ENCODE measurements around the gene LRRC8B. TPM values are rescaled to one million over a fixed set of nuclear protein-coding genes. Genes with fewer than 3 reads are reported as not detected.

Gene LRRC8B
- polyA plus RNA-seq, 1 of the 3 experiments (the other 2 are of a cell fraction) = 3.7 TPM

- peaks cover 3 to 20% of the 10 kb centered on the region in 2 experiments; a peak in 3 of 4 replicates for H3K4me1 ChIP-seq (ENCODE audit: control insufficient read depth in 1 of 2, insufficient read depth in 2 of 2, low read depth in 1 of 2, low read length in 1 of 2)
- POLR2A ChIA-PET = no interaction called here
- WGBS (ENCODE audit: low lambda C conversion rate) = 94% methylated on average over 3 of the region's 3 CpGs
Measured at GRCh38 chr1:89606227-89606980, 81.8 kb downstream of the LRRC8B start.

GRCh38 chr1:89607156-89607555 lies 82.5 kb downstream of the LRRC8B start:
- Histone ChIP-seq H3K4me2 (no peak overlapping the region), H3K9me2 (no peaks in the 10 kb centered on the region), H3K9me3 (no peaks in the 10 kb centered on the region), H3K36me3 (replicated peaks in 1 of 2; ENCODE audit: control insufficient read depth in 1 of 2, insufficient read depth in 2 of 2, low read length in 1 of 2) (no peaks in the 10 kb centered on the region), H3K4me3 (ENCODE audit: low read depth in 2 of 2, low read length in 1 of 2) (no peak overlapping the region), H2AFZ (ENCODE audit: low read depth) (no peak overlapping the region), H3K4me1 (ENCODE audit: control insufficient read depth in 1 of 2, insufficient read depth in 2 of 2, low read depth in 1 of 2, low read length in 1 of 2) (peaks cover 3 to 20% of the 10 kb centered on the region in 2 experiments; a peak in 3 of 4 replicates), H3K9ac (no peak overlapping the region), H3K79me2 (ENCODE audit: insufficient read depth) (no peaks in the 10 kb centered on the region), H4K20me1 (ENCODE audit: insufficient read depth) (no peaks in the 10 kb centered on the region), H3K27me3 (ENCODE audit: insufficient read depth) (no peaks in the 10 kb centered on the region), H3F3A (replicated peaks; ENCODE audit: insufficient read depth) (no peaks in the 10 kb centered on the region), H3K27ac (ENCODE audit: low read depth in 2 of 2, low read length in 1 of 2) (no peak overlapping the region)
- WGBS (ENCODE audit: low lambda C conversion rate) = 84% methylated on average over 2 of the region's 2 CpGs
- POLR2A ChIA-PET = no interaction called here
- DNase-seq = no peak
- CTCF ChIA-PET = interaction anchor here (1.1 to 5.5 kb wide), 5 partner anchors 8 to 173 kb away, joined by 4 to 43 read pairs (median 4); partner anchors contain the start of gene LRRC8C
- TF ChIP-seq EZH2phosphoT487 (IDR thresholded peaks at IDR 0.05; ENCODE audit: borderline replicate concordance, low read depth) = no peak
- peak; percentile 45; the same call in 1 of the 2 replicates for TF ChIP-seq GATA2 (CRISPR knock-in tag; IDR thresholded peaks at IDR 0.05)
- no peak for TF ChIP-seq SMC3 (IDR thresholded peaks at IDR 0.05; ENCODE audit: low read depth, low read length)
- TF ChIP-seq FOXJ3 (CRISPR knock-in tag; IDR thresholded peaks at IDR 0.05) = no peak

More at GRCh38 chr1:89606227-89606980, 81.8 kb downstream of the LRRC8B start:
- Histone ChIP-seq H3K27ac (ENCODE audit: low read depth in 2 of 2, low read length in 1 of 2) (no peak overlapping the region; a peak in 1 of 4 replicates), H3K9me2 (no peaks in the 10 kb centered on the region), H2AFZ (ENCODE audit: low read depth) (no peak overlapping the region), H3K79me2 (ENCODE audit: insufficient read depth) (no peaks in the 10 kb centered on the region), H3K9me3 (no peaks in the 10 kb centered on the region), H3K9ac (no peak overlapping the region), H3F3A (replicated peaks; ENCODE audit: insufficient read depth) (no peaks in the 10 kb centered on the region), H3K4me2 (no peak overlapping the region), H4K20me1 (ENCODE audit: insufficient read depth) (no peaks in the 10 kb centered on the region), H3K36me3 (replicated peaks in 1 of 2; ENCODE audit: control insufficient read depth in 1 of 2, insufficient read depth in 2 of 2, low read length in 1 of 2) (no peaks in the 10 kb centered on the region), H3K4me3 (ENCODE audit: low read depth in 2 of 2, low read length in 1 of 2) (no peak overlapping the region), H3K27me3 (ENCODE audit: insufficient read depth) (no peaks in the 10 kb centered on the region)
- CTCF ChIA-PET = interaction anchor here (1.4 to 5.5 kb wide), 4 partner anchors 10 to 156 kb away, joined by 4 to 43 read pairs (median 8); partner anchors contain the start of gene LRRC8C
- no peak for TF ChIP-seq RAD21 (IDR thresholded peaks at IDR 0.05; ENCODE audit: low read length)
- TF ChIP-seq GABPA (IDR thresholded peaks at IDR 0.05; ENCODE audit: low read depth) = no peak
- TF ChIP-seq EZH2phosphoT487 (IDR thresholded peaks at IDR 0.05; ENCODE audit: borderline replicate concordance, low read depth) = no peak
- no peak for TF ChIP-seq RFX5 (IDR thresholded peaks at IDR 0.05; ENCODE audit: low read length)
- no peak for TF ChIP-seq MXI1 (IDR thresholded peaks at IDR 0.05; ENCODE audit: low read depth, low read length)
- no peak for TF ChIP-seq TCF12 (IDR thresholded peaks at IDR 0.05)
- no peak for TF ChIP-seq SIN3A (IDR thresholded peaks at IDR 0.05; ENCODE audit: borderline replicate concordance, low read depth, low read length)
- TF ChIP-seq RXRA (IDR thresholded peaks at IDR 0.05; ENCODE audit: borderline replicate concordance, low read depth) = no peak
- TF ChIP-seq ELF1 (IDR thresholded peaks at IDR 0.05) = no peak
- DNase-seq = no peak
